ENCODE measurements around the gene TMEM232.

Gene TMEM232

DNA sequence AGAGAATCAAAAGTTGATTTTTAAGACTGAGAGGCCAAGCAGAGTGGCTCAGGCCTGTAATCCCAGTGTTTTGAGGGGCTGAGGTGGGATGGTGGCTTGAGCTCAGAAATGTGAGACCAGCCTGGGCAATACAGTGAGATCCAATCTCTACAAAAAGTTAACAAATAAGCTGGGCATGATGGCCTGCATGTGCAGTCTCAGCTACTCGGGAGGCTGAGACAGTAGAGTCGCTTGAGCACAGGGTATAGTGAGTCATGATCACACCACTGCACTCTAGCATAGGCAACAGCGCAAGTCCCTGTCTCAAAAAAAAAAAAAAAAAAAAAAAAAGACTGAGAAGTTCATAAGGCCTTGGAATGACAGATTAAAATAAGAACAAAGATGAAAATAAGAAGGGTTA, 177.2 kb downstream of the TMEM232 start:
- no peak overlapping the region for H3K4me3 ChIP-seq (replicated peaks; ENCODE audit: low read depth, low read length)
- TF ChIP-seq, protein P1, sequence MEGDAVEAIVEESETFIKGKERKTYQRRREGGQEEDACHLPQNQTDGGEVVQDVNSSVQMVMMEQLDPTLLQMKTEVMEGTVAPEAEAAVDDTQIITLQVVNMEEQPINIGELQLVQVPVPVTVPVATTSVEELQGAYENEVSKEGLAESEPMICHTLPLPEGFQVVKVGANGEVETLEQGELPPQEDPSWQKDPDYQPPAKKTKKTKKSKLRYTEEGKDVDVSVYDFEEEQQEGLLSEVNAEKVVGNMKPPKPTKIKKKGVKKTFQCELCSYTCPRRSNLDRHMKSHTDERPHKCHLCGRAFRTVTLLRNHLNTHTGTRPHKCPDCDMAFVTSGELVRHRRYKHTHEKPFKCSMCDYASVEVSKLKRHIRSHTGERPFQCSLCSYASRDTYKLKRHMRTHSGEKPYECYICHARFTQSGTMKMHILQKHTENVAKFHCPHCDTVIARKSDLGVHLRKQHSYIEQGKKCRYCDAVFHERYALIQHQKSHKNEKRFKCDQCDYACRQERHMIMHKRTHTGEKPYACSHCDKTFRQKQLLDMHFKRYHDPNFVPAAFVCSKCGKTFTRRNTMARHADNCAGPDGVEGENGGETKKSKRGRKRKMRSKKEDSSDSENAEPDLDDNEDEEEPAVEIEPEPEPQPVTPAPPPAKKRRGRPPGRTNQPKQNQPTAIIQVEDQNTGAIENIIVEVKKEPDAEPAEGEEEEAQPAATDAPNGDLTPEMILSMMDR (IDR thresholded peaks at IDR 0.05; ENCODE audit: low read length, missing control alignments), result no peak
- DNase-seq (ENCODE audit: low read depth), result no peak

DNA sequence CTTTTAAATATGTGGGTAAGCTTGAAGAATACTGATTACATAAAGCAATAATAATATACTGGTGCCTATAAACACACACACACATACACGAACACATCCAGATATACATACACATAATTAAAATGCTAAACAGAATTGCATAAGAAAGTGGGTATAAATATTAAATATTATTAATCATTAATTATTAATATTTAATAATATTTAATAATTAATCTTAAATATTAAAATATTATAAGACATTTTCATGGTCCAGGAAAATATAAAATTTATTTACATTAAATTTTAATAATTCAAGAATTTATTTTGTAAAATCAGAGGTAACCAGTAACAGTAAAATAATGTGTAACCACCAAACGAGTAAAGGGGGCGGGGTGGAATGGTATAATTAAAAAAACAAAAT, 178.3 kb downstream of the TMEM232 start:
- no peak overlapping the region for H3K4me3 ChIP-seq (replicated peaks; ENCODE audit: low read depth, low read length)
- no peak for DNase-seq (ENCODE audit: low read depth)
- TF ChIP-seq, protein P1 (IDR thresholded peaks at IDR 0.05; ENCODE audit: low read length, missing control alignments), result no peak

DNA sequence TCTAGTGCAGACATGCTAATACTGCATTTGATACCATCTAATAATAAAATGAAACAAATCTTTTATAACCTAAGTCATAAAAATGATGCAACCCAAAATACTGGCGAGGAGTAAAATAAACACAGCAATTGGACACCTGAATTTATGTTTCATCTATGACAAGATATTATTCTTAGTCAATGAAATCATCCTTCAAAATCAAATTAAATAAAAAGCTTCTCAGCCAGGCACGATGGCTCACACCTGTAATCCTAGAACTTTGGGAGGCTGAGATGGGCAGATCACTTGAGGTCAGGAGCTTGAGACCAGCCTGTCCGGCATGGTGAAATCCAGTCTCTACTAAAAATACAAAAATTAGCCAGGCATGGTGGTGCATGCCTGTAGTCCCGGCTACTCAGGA, 179.0 kb downstream of the TMEM232 start:
- DNase-seq (ENCODE audit: low read depth), result no peak
- no peak overlapping the region for H3K4me3 ChIP-seq (replicated peaks; ENCODE audit: low read depth, low read length)
- TF ChIP-seq, protein P1 (IDR thresholded peaks at IDR 0.05; ENCODE audit: low read length, missing control alignments), result no peak

DNA sequence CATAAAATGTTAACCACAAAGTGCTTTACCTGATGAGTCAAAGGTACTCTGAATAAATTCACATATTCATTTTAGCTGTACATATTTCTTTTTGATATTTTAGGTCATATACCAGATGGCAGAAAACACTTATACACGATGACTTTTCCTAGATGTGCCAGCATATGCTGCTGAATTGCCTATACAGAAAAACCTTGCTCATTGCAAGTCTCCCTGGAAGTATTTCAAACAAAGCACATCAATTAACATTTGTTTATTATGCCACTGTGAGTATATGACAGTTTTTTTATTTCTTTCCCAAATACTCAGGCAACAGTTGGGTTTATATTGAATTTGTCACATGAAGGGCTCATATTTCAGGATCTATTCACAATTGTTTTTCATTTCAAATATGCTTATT, 180.8 kb downstream of the TMEM232 start:
- no peak for DNase-seq (ENCODE audit: low read depth)
- H3K4me3 ChIP-seq (replicated peaks; ENCODE audit: low read depth, low read length), result no peak overlapping the region
- TF ChIP-seq, protein P1 (IDR thresholded peaks at IDR 0.05; ENCODE audit: low read length, missing control alignments), result no peak

DNA sequence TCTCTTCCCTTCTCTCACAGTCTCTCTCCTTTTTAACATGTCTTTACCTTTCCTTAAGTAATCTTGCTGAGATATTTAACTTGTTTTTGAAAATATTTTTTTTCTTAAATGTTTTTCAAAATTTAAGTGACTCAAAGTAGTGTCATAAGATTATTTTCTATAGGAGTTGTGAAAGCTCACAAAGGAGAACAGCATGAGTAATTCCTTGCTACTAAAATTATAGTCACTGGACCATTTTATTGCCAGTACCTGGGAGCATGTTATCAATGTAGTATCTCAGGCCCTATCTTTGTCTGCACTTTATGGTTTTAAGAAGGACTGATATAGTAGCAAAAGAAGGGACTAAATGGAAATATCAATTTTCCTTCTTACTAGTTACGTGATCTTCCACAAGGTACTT, 181.9 kb downstream of the TMEM232 start:
- DNase-seq (ENCODE audit: low read depth), result no peak
- H3K4me3 ChIP-seq (replicated peaks; ENCODE audit: low read depth, low read length), result no peak overlapping the region
- TF ChIP-seq, protein P1 (IDR thresholded peaks at IDR 0.05; ENCODE audit: low read length, missing control alignments), result no peak

DNA sequence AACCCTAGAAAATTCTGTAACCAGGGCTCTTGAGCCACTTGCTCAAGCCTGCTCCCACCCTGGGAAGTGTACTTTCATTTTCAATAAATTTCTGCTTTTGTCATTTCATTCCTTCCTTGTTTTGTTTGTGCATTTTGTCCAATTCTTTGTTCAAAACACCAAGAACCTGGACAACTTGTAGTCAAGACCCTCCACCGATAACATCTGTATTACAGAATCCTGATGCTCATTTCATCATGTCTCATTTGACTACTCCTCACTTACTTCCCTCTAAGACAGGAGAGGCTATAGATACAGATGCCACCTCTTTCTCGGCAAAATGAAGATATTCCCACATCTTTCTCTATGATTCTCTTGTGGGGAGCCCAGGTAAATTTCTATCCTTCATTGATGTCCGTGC, 183.5 kb downstream of the TMEM232 start:
- no peak overlapping the region for H3K4me3 ChIP-seq (replicated peaks; ENCODE audit: low read depth, low read length)
- TF ChIP-seq, protein P1 (IDR thresholded peaks at IDR 0.05; ENCODE audit: low read length, missing control alignments), result no peak
- no peak for DNase-seq (ENCODE audit: low read depth)
